ENCODE results near the gene LAMB2.

The LAMB2 gene

GRCh38 chr3:49163609-49164008, 30.8 kb upstream of the LAMB2 start:
- intact Hi-C loops (cut with DNase I), result no loop called here
- no peak for DNase-seq

GRCh38 chr3:49162751-49163419, 30.0 kb upstream of the LAMB2 start:
- no peak for DNase-seq
- intact Hi-C loops (cut with DNase I), result no loop called here

GRCh38 chr3:49161808-49162530, 29.1 kb upstream of the LAMB2 start:
- intact Hi-C loops (cut with DNase I), result no loop called here
- peak in 3 of 42 donors; percentile 7 to 24 (median 13) for DNase-seq

GRCh38 chr3:49161197-49161596, 28.3 kb upstream of the LAMB2 start:
- intact Hi-C loops (cut with DNase I), result no loop called here
- DNase-seq, result no peak

- intact Hi-C loops (cut with DNase I), result no loop called here
- no peak for DNase-seq
These were observed 25.9 kb upstream of the LAMB2 start for GRCh38 chr3:49158792-49159191.

GRCh38 chr3:49158103-49158709, 25.4 kb upstream of the LAMB2 start:
- peak in 10 of 42 donors; percentile 19 to 71 (median 28) for DNase-seq

GRCh38 chr3:49157289-49157688, 24.4 kb upstream of the LAMB2 start:
- intact Hi-C loops (cut with DNase I), result no loop called here
- DNase-seq, result no peak

More at GRCh38 chr3:49158103-49158709, 25.4 kb upstream of the LAMB2 start:
- intact Hi-C loops (cut with DNase I), result no loop called here

GRCh38 chr3:49153349-49153912, 20.6 kb upstream of the LAMB2 start:
- no peak for DNase-seq
- intact Hi-C loops (cut with DNase I), result no loop called here

GRCh38 chr3:49151610-49152009, 18.8 kb upstream of the LAMB2 start:
- intact Hi-C loops (cut with DNase I), result no loop called here
- no peak for DNase-seq

GRCh38 chr3:49148159-49148558, 15.3 kb upstream of the LAMB2 start:
- intact Hi-C loops (cut with DNase I), result no loop called here
- no peak for DNase-seq

- no peak for DNase-seq
- intact Hi-C loops (cut with DNase I), result no loop called here
These were observed 7.2 kb upstream of the LAMB2 start for GRCh38 chr3:49140080-49140479.

GRCh38 chr3:49135499-49135898, 2.6 kb upstream of the LAMB2 start:
- no peak for DNase-seq

GRCh38 chr3:49134471-49135265, 1.8 kb upstream of the LAMB2 start:
- intact Hi-C loops (cut with DNase I), result no loop called here
- no peak for DNase-seq

More at GRCh38 chr3:49135499-49135898, 2.6 kb upstream of the LAMB2 start:
- intact Hi-C loops (cut with DNase I), result no loop called here

- DNase-seq, result peak; percentile 64 to 92 (median 82)
- intact Hi-C loops (cut with DNase I), result no loop called here
These were observed 539 bp upstream of the LAMB2 start for GRCh38 chr3:49133226-49133951.

- no peak for DNase-seq
- intact Hi-C loops (cut with DNase I), result no loop called here
These were observed 795 bp downstream of the LAMB2 start for GRCh38 chr3:49132073-49132436.

GRCh38 chr3:49131576-49131975, 1.3 kb downstream of the LAMB2 start:
- intact Hi-C loops (cut with DNase I), result no loop called here
- no peak for DNase-seq

GRCh38 chr3:49131040-49131439, 1.8 kb downstream of the LAMB2 start:
- intact Hi-C loops (cut with DNase I), result no loop called here
- DNase-seq, result no peak

GRCh38 chr3:49124991-49125670, 7.7 kb downstream of the LAMB2 start:
- DNase-seq, result peak; percentile 22 to 91 (median 65)
- intact Hi-C loops (cut with DNase I), result no loop called here

All from head of caudate nucleus (tissue), 42 donors.